HG02759 (cell line): ENCODE data around the gene PLVAP.

Experiments used
- ATAC-seq: cut with Tn5 transposase; IDR thresholded peaks from one replicate; pipeline ENCODE4 v1.9.1; 2021; ENCODE audit warnings: mild to moderate bottlenecking, moderate library complexity; ENCODE audit not compliant: unreplicated experiment

The PLVAP gene

DNA sequence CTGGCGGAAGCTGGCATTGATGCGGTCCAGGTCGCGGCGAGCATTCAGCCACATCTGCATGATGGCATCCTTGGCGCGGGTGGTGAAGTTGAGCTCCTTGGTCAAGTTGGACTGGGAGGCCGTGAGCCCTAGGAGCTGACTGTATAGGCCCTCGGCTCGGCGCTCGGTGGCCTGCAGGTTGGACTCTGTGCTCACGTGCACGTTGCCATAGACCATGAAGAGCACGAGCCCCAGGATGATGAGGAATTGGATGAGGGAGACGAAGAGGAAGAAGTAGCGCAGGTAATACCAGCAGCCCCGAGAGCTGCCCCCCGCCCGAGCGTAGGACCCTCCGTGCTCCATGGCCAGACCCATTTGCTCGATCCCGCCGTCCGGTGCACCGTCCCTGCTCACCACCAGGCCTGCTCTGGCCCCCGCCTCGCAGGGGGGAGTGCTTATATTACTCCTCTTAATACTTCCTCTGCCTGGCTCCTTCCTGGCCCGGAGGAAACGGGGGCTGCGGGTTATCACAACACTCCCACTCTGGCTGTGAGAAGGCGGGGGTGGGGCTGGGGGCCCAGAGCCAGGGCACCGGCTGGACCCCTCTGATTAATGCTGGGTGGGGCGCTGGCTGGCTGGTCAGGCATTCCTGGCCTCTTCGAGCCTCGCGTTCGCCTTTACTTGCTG lies at the start of gene PLVAP:
PLVAP (minus strand) TSS at position 408 of the 666 bp plus-strand sequence; CDS start at position 354, 54 bp downstream.
- no peak for ATAC-seq

- no peak for ATAC-seq
Observed at GRCh38 chr19:17424743-17425365, 47.7 kb upstream of the PLVAP start.

DNA sequence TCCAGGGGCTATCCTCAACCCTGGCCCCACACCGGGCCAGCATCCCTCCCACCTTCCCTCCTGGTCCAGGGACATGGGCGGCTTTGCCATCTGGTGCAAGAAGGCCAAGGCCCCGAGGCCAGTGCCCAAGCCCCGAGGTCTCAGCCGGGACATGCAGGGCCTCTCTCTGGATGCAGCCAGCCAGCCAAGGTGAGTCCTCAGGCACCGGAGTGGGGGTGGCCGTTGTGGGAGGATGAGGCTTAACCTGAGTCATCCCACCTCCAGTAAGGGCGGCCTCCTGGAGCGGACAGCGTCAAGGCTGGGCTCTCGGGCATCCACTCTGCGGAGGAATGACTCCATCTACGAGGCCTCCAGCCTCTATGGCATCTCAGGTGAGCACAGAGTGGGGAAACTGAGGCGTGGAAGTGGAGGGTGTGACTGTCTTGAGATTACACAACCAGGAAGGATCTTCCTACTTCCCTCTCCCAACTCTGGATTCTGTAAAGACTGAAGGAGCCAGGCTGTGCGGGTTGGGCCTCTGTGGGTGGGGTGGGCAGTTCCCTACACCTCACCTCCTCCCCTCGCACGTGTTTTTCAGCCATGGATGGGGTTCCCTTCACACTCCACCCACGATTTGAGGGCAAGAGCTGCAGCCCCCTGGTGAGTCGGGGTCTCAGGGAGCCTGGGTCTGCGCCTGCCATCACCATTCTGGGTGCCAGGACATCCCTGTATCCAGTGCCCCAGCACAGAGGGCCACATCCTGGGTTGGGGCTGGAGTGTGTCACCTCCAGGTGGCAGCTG lies 46.5 kb upstream of the PLVAP start:
- ATAC-seq: no peak

- no peak for ATAC-seq
Observed at GRCh38 chr19:17421942-17422341, 44.8 kb upstream of the PLVAP start.

DNA sequence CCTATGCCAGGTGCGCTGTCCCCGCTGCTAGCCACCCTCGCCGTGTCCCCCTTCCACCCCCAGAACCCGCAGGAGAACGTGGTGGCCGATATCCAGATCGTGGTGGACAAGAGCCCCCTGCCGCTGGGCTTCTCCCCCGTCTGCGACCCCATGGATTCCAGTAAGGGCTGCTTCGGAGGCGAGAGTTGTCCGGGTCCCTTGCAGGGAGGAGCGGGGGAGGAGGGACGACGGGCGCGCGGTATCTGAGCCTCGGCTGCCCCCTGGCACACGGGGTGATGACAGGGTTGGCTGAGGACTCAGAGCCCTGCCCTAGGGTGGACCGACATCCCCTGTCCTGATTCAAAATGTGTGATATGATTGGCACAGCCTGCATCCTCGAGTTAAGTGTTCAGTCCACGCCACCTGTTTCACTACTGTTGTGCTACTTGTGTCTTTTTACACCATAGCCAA lies 43.4 kb upstream of the PLVAP start:
- ATAC-seq: no peak

DNA sequence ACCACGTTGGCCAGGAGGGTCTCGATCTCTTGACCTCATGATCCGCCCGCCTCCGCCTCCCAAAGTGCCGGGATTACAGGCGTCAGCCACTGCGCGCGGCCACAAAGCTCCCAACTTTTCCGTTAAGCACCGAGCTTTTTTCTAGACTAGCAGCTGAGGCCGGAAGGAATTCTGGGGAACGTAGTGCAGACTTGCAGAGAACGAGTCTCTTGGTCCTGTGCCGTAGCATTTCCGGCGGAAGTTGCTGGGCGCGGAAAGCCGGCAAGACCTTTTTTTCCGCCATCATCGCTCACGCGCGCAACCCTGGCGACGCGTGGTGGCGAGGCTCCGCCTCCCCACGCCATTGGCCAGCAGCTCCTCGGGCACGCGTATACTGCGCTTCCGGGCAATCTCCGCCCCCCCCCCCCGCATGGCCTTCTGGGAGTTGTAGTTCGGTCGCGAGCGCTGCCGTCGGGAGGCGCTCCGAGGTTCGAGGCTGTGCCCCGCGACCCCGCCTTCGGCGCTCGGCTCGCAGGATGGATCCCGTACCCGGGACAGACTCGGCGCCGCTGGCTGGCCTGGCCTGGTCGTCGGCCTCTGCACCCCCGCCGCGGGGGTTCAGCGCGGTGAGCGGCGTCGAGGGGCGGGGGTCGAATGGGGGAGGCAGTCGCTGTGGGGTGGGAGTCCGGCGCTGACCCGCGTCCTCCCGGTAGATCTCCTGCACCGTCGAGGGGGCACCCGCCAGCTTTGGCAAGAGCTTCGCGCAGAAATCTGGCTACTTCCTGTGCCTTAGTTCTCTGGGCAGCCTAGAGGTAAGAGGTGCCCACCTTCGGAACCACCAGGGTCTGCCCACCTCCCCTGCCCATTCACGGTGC lies 42.7 kb upstream of the PLVAP start, which contains the start of gene MVB12A:
MVB12A (plus strand) TSS at position 427 of the 854 bp plus-strand sequence; CDS start at position 516, 89 bp downstream.
- peak; percentile 90 for ATAC-seq

GRCh38 chr19:17419154-17419620 lies 42.0 kb upstream of the PLVAP start:
- ATAC-seq: no peak

DNA sequence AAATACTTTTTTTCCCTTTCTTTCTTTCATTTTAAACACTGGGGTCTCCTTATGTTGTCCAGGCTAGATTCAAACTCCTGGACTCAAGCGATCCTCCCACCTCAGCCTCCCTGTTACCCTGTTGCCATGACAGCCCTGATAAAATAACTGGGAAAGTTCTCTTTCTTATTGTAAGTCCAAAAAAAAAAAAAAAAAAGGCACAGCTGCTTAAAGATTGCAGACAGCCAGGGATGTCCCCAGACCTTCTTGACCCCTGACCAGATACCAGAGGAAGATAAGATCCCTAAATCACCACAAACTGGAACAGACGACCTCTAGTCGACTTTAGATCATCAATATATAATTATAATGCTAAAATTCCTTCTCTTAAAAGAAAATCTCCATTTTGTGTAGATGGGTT lies 41.6 kb upstream of the PLVAP start:
- no peak for ATAC-seq

- ATAC-seq: no peak
Observed at GRCh38 chr19:17415121-17415520, 38.0 kb upstream of the PLVAP start.

DNA sequence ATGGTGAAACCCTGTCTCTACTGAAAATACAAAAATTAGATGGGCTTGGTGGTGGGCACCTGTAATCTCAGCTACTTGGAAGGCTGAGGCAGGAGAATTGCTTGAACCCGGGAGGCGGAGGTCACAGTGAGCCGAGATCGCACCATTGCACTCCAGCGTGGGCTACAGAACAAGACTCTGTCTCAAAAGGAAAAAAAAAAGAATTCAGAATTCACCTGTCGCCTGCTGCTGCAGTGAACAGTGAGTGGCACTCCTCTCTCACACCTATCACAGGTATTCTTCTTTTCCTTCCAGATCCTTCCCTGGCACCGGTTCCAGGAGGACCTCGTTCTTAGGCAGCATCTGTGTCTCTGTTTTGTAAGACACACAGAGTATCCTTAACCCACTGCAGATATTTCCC lies 37.0 kb upstream of the PLVAP start:
- ATAC-seq: no peak

- ATAC-seq: no peak
Observed at GRCh38 chr19:17411801-17412200, 34.7 kb upstream of the PLVAP start.

- no peak for ATAC-seq
Observed at GRCh38 chr19:17409990-17410389, 32.8 kb upstream of the PLVAP start.

- no peak for ATAC-seq
Observed at GRCh38 chr19:17406887-17407196, 29.7 kb upstream of the PLVAP start.

DNA sequence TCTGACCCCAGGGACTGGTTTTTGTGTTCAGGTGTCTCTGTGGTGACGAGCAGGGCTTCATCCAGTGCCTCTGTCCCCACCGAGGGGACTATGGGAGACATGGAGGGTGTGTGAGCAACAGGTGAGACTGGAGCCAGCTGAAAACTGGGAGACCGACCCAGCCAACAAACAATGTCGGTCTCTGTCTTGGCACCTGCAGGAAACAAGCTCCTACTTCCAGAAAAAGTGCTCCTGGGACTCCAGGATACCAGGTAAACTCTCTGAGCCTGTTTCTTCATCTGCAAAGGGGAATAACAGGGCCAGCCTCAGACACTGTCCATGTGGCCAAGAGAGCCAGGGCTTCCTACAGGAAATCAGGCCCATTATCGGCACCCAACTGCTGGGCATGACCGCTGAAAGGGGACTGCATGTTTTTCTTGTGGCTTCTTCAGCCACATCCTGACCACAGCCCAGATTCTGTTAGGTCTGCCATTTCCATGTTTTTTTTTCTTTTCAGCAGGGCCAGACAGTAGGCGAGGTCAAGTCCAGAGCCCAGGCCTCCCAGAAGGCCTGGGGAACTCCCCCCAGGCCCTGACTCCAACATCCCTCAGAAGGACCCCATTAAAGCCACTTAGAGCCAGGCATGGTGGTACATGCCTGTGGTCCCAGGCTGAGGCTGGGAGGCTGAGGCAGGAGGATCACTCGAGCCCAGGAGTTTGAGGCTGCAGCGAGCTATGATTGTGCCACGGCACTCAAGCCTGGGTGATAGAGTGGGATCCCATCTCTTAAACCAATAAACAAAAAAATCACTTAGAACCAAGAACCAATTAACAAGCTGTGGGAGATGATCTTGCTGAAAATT lies 29.1 kb upstream of the PLVAP start:
- ATAC-seq: peak; percentile 41

GRCh38 chr19:17405250-17406045 lies 28.3 kb upstream of the PLVAP start, which contains the start of gene BST2:
Gene BST2 (minus strand): TSS chr19:17405630. CDS start chr19:17405575, 55 bp downstream.
- peak; percentile 78 for ATAC-seq

DNA sequence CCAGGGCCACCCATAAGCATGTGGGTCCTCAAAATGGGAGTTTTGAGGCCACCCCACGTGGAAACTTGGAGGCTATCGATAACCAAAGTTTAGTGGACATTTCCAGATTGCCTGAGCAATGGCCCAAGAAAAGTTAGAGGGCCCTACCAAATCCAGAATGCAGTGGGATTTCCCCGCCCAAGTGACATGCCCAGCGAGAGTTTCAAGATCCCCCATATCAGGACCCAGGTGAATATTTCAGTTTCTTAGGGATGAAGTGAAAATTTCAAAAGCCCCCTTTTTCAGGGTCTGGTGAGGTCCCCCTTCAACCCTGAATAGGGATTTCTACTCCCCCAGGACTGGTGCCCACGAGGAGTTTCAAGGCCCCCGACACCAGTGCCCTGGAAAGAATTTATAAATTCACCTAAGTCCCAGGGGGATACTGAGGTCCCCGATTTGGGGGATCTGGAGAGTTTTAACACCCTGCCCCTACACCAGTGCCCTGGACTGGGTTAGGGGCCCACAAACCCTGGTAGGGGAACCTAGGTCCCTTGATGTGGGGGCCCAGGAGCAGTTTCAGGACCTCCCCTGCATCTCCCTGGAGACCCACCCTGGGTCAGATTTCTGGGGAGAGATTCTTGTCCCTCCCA lies 27.6 kb upstream of the PLVAP start:
- no peak for ATAC-seq

GRCh38 chr19:17404015-17404414 lies 26.9 kb upstream of the PLVAP start:
- ATAC-seq: no peak

GRCh38 chr19:17402982-17403855 lies 26.1 kb upstream of the PLVAP start:
- ATAC-seq: no peak
